GM20000 (cell line): Measurements from ENCODE around the gene RBM24.

Experiments used
- DNase-seq: peaks from one replicate; pipeline ENCODE4 v3.0.0; 2012; ENCODE audit warnings: low spot score
- TF ChIP-seq, protein P1 (sequence below): IDR thresholded peaks from 2 replicates; pipeline ENCODE4 v1.5.1; 2012; ENCODE audit warnings: mild to moderate bottlenecking, control low read depth; ENCODE audit errors: extremely low read depth, missing control alignments

The RBM24 gene

DNA sequence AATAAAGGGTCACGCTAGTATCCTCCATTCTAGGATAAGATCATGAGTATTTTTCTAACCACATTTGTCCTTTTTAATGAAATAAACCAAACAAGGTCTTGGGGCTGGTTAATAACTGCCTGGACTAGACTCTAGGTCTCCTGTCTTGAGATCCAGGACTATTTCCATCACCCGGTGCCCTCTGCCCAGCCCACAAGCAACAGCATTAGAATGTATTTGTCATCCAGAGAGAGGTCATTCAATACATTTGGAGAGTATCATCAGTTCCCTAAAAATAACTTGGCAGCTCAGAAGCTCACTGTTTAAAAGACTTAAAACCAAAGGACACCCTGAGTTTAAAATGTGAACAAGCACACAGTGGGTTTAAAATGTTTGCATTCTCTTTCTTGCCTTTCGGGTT lies 4.4 kb upstream of the RBM24 start:
- no peak for DNase-seq
- TF ChIP-seq, protein P1, sequence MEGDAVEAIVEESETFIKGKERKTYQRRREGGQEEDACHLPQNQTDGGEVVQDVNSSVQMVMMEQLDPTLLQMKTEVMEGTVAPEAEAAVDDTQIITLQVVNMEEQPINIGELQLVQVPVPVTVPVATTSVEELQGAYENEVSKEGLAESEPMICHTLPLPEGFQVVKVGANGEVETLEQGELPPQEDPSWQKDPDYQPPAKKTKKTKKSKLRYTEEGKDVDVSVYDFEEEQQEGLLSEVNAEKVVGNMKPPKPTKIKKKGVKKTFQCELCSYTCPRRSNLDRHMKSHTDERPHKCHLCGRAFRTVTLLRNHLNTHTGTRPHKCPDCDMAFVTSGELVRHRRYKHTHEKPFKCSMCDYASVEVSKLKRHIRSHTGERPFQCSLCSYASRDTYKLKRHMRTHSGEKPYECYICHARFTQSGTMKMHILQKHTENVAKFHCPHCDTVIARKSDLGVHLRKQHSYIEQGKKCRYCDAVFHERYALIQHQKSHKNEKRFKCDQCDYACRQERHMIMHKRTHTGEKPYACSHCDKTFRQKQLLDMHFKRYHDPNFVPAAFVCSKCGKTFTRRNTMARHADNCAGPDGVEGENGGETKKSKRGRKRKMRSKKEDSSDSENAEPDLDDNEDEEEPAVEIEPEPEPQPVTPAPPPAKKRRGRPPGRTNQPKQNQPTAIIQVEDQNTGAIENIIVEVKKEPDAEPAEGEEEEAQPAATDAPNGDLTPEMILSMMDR = no peak

DNA sequence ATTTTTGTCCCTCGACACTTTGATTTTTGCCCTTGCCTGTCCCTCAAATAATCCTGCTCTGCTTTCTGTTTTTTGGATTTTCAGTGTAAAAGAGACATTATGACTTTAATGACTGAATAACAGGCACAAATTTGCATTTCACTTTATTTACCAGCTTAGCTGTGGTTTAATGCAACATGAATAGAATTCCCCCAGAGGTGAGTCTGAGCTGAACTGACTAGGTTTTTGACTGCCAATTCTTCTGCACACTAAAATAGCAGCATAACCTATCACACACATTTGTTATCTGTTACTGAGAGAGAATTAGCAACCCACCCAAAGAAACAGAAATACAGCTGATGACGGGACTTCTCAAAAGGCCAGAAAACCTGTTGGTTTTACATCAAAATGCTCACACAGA lies 3.9 kb upstream of the RBM24 start:
- no peak for DNase-seq
- TF ChIP-seq, protein P1 = no peak

- TF ChIP-seq, protein P1 = no peak
- no peak for DNase-seq
These were observed 2.7 kb upstream of the RBM24 start for GRCh38 chr6:17278289-17279063.

GRCh38 chr6:17280138-17280537 lies 1.0 kb upstream of the RBM24 start:
- DNase-seq = no peak
- TF ChIP-seq, protein P1 = no peak

DNA sequence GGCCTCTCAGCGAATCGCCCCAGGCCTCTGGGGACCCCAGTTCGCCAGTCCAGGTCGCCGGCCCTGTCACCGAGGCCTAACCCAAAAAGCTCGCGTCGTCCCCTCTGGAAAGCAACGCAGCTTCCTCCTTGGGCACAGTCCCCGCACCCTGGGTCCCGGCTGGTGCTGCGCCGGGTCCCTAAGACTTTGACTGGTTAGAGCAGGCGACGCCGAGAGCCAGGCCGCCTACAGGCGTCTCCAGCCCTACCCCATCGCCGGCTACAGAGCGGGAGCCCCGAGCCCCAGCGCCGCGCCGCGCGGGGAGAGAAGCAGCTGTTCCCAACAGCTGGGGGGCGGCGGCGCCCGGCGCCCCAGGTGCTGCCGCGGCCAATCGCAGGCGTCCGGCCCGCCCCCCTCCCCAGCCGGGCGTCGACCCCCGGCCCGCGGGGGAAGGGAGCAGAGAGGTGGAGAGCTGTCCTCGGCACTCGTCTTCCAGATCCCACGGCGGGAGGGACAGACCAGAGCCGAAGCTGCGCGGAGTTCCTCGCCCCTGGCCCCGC lies 540 bp upstream of the RBM24 start:
- TF ChIP-seq, protein P1 = no peak
- peak; percentile 16 for DNase-seq

GRCh38 chr6:17281497-17282481 lies 628 bp downstream of the RBM24 start:
- no peak for DNase-seq
- TF ChIP-seq, protein P1 = no peak
